ENCODE data around the gene TRO. TPM values are rescaled to one million over a fixed set of nuclear protein-coding genes. Genes with fewer than 3 reads are reported as not detected.

The TRO gene
- total and polyA plus RNA-seq, 7 donors = 0.18 to 4.2 (median 0.64) TPM

DNA sequence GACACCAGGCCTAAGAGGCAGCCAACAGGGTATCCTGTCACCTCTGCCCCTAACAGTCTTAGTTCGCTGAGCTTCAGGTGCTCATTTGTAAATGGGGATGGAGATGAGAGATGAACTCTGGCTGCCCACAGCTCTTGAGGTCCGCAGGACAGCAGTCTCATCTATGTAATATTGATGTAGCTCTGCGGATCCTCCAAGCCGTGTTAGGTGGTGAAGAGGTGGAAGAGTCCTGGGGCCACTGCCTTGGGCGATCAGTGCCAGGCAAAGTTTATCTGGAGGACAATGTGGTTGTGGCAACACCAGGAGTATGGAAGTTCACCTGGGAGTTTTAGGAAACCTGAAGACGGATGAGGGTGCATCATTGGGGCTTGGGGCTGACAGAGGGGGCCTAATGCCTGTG, 13.4 kb downstream of the TRO start:
- ATAC-seq = no peak
- H3K36me3 ChIP-seq (ENCODE audit: insufficient read depth in 1 of 2, low read depth in 1 of 2) = peaks cover 0 to 45% of the 10 kb centered on the region in 2 donors
- no peaks in the 10 kb centered on the region for H3K4me1 ChIP-seq
- H3K4me3 ChIP-seq = no peak overlapping the region
- DNase-seq = no peak
- H3K9me3 ChIP-seq = no peaks in the 10 kb centered on the region
- H3K27ac ChIP-seq = no peak overlapping the region
- WGBS, 3 donors = 60 to 97% (median 73%) methylated on average over 5 to 6 of the region's 6 CpGs
- intact Hi-C loops (cut with DNase I) = no loop called here
- H3K27me3 ChIP-seq (ENCODE audit: insufficient read depth in 3 of 3, low read length in 2 of 3) = no peaks in the 10 kb centered on the region
- TF ChIP-seq, protein P1, sequence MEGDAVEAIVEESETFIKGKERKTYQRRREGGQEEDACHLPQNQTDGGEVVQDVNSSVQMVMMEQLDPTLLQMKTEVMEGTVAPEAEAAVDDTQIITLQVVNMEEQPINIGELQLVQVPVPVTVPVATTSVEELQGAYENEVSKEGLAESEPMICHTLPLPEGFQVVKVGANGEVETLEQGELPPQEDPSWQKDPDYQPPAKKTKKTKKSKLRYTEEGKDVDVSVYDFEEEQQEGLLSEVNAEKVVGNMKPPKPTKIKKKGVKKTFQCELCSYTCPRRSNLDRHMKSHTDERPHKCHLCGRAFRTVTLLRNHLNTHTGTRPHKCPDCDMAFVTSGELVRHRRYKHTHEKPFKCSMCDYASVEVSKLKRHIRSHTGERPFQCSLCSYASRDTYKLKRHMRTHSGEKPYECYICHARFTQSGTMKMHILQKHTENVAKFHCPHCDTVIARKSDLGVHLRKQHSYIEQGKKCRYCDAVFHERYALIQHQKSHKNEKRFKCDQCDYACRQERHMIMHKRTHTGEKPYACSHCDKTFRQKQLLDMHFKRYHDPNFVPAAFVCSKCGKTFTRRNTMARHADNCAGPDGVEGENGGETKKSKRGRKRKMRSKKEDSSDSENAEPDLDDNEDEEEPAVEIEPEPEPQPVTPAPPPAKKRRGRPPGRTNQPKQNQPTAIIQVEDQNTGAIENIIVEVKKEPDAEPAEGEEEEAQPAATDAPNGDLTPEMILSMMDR (IDR thresholded peaks at IDR 0.05) = no peak

- H3K4me1 ChIP-seq = no peaks in the 10 kb centered on the region
- H3K36me3 ChIP-seq (ENCODE audit: insufficient read depth in 1 of 2, low read depth in 1 of 2) = peaks cover 0 to 45% of the 10 kb centered on the region in 2 donors
- H3K27me3 ChIP-seq (ENCODE audit: insufficient read depth in 3 of 3, low read length in 2 of 3) = no peaks in the 10 kb centered on the region
- DNase-seq (no peak), ATAC-seq (no peak)
- intact Hi-C loops (cut with DNase I) = no loop called here
- H3K4me3 ChIP-seq = no peak overlapping the region
- H3K27ac ChIP-seq = no peak overlapping the region
- H3K9me3 ChIP-seq = no peaks in the 10 kb centered on the region
- TF ChIP-seq, protein P1 (IDR thresholded peaks at IDR 0.05) = no peak
- 84 to 89% methylated on average over 3 of the region's 3 CpGs; no CpG with 5 or more reads in 1 of the 3 donors for WGBS, 3 donors
These were observed 14.3 kb downstream of the TRO start for GRCh38 chrX:54934890-54935289.

DNA sequence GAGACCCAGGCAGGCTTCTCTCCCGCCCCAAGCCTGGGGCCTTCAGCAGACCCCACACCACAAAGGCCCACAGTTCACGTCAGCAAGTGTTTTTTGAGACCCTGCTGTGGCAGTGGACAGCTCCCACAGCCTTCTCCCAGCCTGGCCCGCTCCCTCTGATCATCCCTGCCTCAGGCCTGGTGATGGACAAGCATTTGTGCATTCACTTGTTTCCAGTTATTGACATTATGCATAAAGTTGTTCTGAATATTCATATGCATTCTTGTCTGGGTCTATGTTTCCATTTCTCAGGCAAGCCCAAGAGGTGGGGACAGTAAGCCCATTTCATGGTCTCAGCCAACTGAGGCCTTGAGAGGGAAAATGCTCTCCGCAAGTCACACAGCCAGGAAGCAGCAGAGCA, 14.7 kb downstream of the TRO start:
- TF ChIP-seq, protein P1 (IDR thresholded peaks at IDR 0.05) = no peak
- Histone ChIP-seq H3K4me1 (no peaks in the 10 kb centered on the region), H3K27ac (no peak overlapping the region), H3K27me3 (ENCODE audit: insufficient read depth in 3 of 3, low read length in 2 of 3) (no peaks in the 10 kb centered on the region), H3K36me3 (ENCODE audit: insufficient read depth in 1 of 2, low read depth in 1 of 2) (peaks cover 0 to 45% of the 10 kb centered on the region in 2 donors), H3K4me3 (no peak overlapping the region), H3K9me3 (no peaks in the 10 kb centered on the region)
- WGBS, 3 donors = 71 to 100% (median 95%) methylated on average over 2 to 4 of the region's 4 CpGs
- no peak for ATAC-seq
- intact Hi-C loops (cut with DNase I) = no loop called here
- DNase-seq = no peak

GRCh38 chrX:54937416-54937815, 16.8 kb downstream of the TRO start:
- no peak for ATAC-seq
- intact Hi-C loops (cut with DNase I) = no loop called here
- TF ChIP-seq, protein P1 (IDR thresholded peaks at IDR 0.05) = no peak
- Histone ChIP-seq H3K27ac (no peak overlapping the region), H3K27me3 (ENCODE audit: insufficient read depth in 3 of 3, low read length in 2 of 3) (no peaks in the 10 kb centered on the region), H3K4me3 (no peak overlapping the region), H3K9me3 (no peaks in the 10 kb centered on the region), H3K4me1 (no peaks in the 10 kb centered on the region), H3K36me3 (ENCODE audit: insufficient read depth in 1 of 2, low read depth in 1 of 2) (peaks cover 0 to 40% of the 10 kb centered on the region in 2 donors)
- WGBS, 3 donors = 56 to 81% (median 63%) methylated on average over 4 of the region's 4 CpGs
- no peak for DNase-seq

GRCh38 chrX:54944816-54945215, 24.2 kb downstream of the TRO start:
- ATAC-seq (no peak), DNase-seq (no peak)
- Histone ChIP-seq H3K4me1 (no peaks in the 10 kb centered on the region), H3K27ac (no peak overlapping the region), H3K36me3 (ENCODE audit: insufficient read depth in 1 of 2, low read depth in 1 of 2) (peaks cover 0 to 20% of the 10 kb centered on the region in 2 donors), H3K27me3 (ENCODE audit: insufficient read depth in 3 of 3, low read length in 2 of 3) (peaks cover 0 to 11% (median 0%) of the 10 kb centered on the region in 3 donors), H3K9me3 (no peaks in the 10 kb centered on the region), H3K4me3 (no peak overlapping the region)
- intact Hi-C loops (cut with DNase I) = no loop called here
- TF ChIP-seq, protein P1 (IDR thresholded peaks at IDR 0.05) = no peak
